22Rv1 (cell line): ENCODE data around the gene CBFA2T2.

Experiments
- ZFX ChIP-seq: fragments of 450-650 bp; IDR thresholded peaks from 2 replicates; pipeline ENCODE4 v1.6.1; 2017; ENCODE audit warnings: antibody characterized with exemption, borderline replicate concordance
- TF ChIP-seq, protein P1 (sequence below): fragments of 450-650 bp; IDR thresholded peaks from 2 replicates; pipeline ENCODE4 v1.5.1; 2017; ENCODE audit warnings: mild to moderate bottlenecking

DNA sequence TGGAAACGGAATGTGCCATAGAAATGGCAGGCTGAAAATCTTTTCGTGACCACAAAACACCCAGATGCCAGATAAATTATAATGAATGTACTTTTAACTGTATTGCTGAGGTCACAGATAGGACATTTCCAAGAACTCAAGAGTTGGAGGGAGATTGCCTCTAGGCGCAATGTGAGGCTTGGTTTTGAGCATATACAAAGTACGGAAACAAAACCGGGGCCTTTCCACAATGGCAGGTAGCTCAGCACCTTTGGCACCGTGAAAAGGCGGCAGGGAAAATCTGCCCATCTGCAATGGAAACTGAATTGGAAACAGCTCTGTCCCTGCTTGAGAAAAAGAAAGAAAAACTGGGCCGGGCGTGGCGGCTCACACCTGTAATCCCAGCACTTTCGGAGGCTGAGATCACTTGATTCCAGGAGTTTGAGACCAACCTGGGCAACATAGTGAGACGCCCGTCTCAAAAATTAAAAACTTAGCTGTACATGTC is 161.7 kb downstream of the CBFA2T2 start:
- TF ChIP-seq, protein P1, sequence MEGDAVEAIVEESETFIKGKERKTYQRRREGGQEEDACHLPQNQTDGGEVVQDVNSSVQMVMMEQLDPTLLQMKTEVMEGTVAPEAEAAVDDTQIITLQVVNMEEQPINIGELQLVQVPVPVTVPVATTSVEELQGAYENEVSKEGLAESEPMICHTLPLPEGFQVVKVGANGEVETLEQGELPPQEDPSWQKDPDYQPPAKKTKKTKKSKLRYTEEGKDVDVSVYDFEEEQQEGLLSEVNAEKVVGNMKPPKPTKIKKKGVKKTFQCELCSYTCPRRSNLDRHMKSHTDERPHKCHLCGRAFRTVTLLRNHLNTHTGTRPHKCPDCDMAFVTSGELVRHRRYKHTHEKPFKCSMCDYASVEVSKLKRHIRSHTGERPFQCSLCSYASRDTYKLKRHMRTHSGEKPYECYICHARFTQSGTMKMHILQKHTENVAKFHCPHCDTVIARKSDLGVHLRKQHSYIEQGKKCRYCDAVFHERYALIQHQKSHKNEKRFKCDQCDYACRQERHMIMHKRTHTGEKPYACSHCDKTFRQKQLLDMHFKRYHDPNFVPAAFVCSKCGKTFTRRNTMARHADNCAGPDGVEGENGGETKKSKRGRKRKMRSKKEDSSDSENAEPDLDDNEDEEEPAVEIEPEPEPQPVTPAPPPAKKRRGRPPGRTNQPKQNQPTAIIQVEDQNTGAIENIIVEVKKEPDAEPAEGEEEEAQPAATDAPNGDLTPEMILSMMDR: no peak
- TF ChIP-seq ZFX: no peak
